ENCODE measurements around the gene IER2.

DNA sequence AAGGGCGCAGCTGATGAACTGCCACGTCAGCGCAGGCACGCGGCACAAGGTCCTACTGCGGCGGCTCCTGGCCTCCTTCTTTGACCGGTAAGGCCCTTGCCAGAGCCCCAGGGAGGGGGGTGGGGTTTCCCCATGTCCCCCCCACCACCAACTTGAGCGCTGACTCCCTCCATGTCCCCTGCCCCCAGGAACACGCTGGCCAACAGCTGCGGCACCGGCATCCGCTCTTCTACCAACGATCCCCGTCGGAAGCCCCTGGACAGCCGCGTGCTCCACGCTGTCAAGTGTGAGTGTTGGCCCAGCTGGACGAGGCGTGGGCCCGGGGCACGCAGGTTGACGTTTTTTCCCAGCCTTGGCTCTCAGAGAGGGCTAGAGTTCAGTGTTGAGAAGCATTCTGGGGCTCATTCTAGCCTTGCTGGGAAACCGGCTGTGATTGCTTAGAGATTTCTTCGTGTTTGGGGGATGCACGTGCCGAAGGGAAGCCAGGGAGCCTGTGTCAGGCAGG lies 12.9 kb upstream of the IER2 start:
- TF ChIP-seq, protein P1, sequence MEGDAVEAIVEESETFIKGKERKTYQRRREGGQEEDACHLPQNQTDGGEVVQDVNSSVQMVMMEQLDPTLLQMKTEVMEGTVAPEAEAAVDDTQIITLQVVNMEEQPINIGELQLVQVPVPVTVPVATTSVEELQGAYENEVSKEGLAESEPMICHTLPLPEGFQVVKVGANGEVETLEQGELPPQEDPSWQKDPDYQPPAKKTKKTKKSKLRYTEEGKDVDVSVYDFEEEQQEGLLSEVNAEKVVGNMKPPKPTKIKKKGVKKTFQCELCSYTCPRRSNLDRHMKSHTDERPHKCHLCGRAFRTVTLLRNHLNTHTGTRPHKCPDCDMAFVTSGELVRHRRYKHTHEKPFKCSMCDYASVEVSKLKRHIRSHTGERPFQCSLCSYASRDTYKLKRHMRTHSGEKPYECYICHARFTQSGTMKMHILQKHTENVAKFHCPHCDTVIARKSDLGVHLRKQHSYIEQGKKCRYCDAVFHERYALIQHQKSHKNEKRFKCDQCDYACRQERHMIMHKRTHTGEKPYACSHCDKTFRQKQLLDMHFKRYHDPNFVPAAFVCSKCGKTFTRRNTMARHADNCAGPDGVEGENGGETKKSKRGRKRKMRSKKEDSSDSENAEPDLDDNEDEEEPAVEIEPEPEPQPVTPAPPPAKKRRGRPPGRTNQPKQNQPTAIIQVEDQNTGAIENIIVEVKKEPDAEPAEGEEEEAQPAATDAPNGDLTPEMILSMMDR (conservative IDR thresholded peaks at IDR 0.05; ENCODE audit: low read length), result no peak
- no peak for TF ChIP-seq EZH2phosphoT487 (IDR thresholded peaks at IDR 0.05; ENCODE audit: borderline replicate concordance, low read depth, low read length)
